Spinal cord (tissue), 10 donors: ENCODE results near the gene NAPB. TPM values are rescaled to one million over a fixed set of nuclear protein-coding genes. Genes with fewer than 3 reads are reported as not detected.

ENCODE experiments used
- DNase-seq, 6 donors: peaks; one replicate each; pipeline versions ENCODE4 v3.0.0 to v3.0.0-alpha.2; 2013 to 2015; ENCODE audit warnings: low spot score in 6 of 6, low read depth in 4 of 6
- H3K27ac ChIP-seq: one replicate; pipeline ENCODE4 v1.5.1; 2013; ENCODE audit warnings: low read depth, low read length, control low read depth
- H3K27me3 ChIP-seq: one replicate; pipeline ENCODE4 v1.6.1; 2013; ENCODE audit warnings: low read length; ENCODE audit not compliant: control insufficient read depth, insufficient read depth
- H3K36me3 ChIP-seq: one replicate; pipeline ENCODE4 v1.6.1; 2013; ENCODE audit warnings: low read length; ENCODE audit not compliant: control insufficient read depth, insufficient read depth
- H3K4me1 ChIP-seq: one replicate; pipeline ENCODE4 v1.6.1; 2013; ENCODE audit warnings: low read length; ENCODE audit not compliant: control insufficient read depth, insufficient read depth
- H3K4me3 ChIP-seq: one replicate; pipeline ENCODE4 v1.5.1; 2013; ENCODE audit warnings: low read depth, low read length, control low read depth
- H3K9me3 ChIP-seq: one replicate; pipeline ENCODE4 v1.6.1; 2013; ENCODE audit warnings: low read length; ENCODE audit not compliant: control insufficient read depth, insufficient read depth
- WGBS: methylation state at CpG from one replicate; pipeline ENCODE4 v1.1.5; 2013; ENCODE audit warnings: missing lambda C conversion rate; ENCODE audit not compliant: insufficient coverage; 5-methylcytosine and 5-hydroxymethylcytosine counted together
- polyA plus RNA-seq, 2 donors: library from polyadenylated mRNA; unstranded; fragments of 120-200 nt; gene quantifications; one replicate each; pipeline ENCODE4 v1.2.1, GENCODE V29; 2013; ENCODE audit not compliant: insufficient read length in 2 of 2
- total RNA-seq, 2 donors: library from RNA; depleted of rRNA in 1 of 2; stranded (reverse); fragments of 120-200 nt in 1 of 2; fragments of >200 nt in 1 of 2; gene quantifications; one replicate each; pipeline versions ENCODE4 v1.2.3 to v1.2.4, GENCODE V29; 2013 to 2014
- donor health status: healthy.

Gene NAPB
- total and polyA plus RNA-seq, 4 donors: 37.0 to 207 (median 125) TPM

- WGBS: 91% methylated on average over 4 of the region's 5 CpGs
- Histone ChIP-seq H3K4me1 (peaks cover 8% of the 10 kb centered on the region), H3K27me3 (no peaks in the 10 kb centered on the region), H3K36me3 (no peaks in the 10 kb centered on the region), H3K4me3 (no peak overlapping the region), H3K27ac (no peak overlapping the region), H3K9me3 (no peaks in the 10 kb centered on the region)
- DNase-seq: no peak
These were observed 21.1 kb upstream of the NAPB start for GRCh38 chr20:23442436-23442835.

DNA sequence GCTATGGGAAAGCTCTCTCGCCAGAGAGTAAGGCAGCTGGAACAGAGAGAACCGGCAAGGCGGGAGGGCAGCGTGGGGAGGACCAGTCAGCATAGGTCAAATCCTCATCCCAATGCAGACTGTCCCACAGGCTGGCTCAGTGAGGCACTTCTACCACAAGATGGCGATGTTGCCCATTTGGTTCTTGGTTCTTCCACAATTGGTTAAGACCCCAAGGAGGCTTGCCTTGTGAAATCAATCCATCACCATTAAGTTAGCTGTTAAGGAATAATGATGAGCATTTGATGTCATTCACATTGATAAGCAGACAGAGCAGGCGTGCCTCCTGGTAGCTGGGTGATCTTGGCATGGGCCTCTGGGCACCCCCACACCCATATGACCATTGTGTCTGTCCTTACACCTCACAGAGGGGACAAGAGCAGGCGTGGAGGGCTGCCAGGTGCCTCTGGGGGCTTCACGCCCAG lies 20.6 kb upstream of the NAPB start:
- WGBS: 17% methylated on average over 6 of the region's 8 CpGs
- Histone ChIP-seq H3K27me3 (no peaks in the 10 kb centered on the region), H3K9me3 (no peaks in the 10 kb centered on the region), H3K4me3 (no peak overlapping the region), H3K27ac (no peak overlapping the region), H3K4me1 (peaks cover 8% of the 10 kb centered on the region), H3K36me3 (no peaks in the 10 kb centered on the region)
- peak in 5 of 6 donors; percentile 75 to 94 (median 77) for DNase-seq

DNA sequence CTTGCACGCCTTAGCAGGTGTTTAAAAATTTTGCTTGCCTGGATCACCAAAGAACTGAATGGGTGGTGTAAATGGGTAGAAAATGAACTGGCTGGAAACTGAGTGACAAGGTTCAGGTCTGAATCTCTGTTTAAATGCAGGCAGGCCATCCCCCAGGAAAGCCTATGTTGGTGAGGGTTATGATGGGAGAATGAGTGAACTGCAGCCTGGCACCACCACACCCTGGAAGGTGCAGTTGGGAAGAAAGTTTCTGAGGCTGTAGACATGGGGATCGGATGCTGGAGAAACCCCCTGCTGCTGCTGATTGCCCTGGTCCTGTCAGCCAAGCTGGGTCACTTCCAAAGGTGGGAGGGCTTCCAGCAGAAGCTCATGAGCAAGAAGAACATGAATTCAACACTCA lies 18.7 kb upstream of the NAPB start:
- WGBS: 100% methylated on average over 1 of the region's 2 CpGs
- Histone ChIP-seq H3K27me3 (no peaks in the 10 kb centered on the region), H3K9me3 (no peaks in the 10 kb centered on the region), H3K36me3 (no peaks in the 10 kb centered on the region), H3K4me1 (peaks cover 21% of the 10 kb centered on the region), H3K27ac (no peak overlapping the region), H3K4me3 (no peak overlapping the region)
- DNase-seq: no peak

- H3K27ac ChIP-seq: no peak overlapping the region
- H3K9me3 ChIP-seq: no peaks in the 10 kb centered on the region
- WGBS: 83% methylated on average over 1 of the region's 5 CpGs
- peaks cover 21% of the 10 kb centered on the region for H3K4me1 ChIP-seq
- no peaks in the 10 kb centered on the region for H3K27me3 ChIP-seq
- DNase-seq: no peak
- no peak overlapping the region for H3K4me3 ChIP-seq
- H3K36me3 ChIP-seq: no peaks in the 10 kb centered on the region
These were observed 17.4 kb upstream of the NAPB start for GRCh38 chr20:23438661-23439060.

GRCh38 chr20:23437126-23437899 lies 16.0 kb upstream of the NAPB start:
- DNase-seq: no peak
- H3K4me1 ChIP-seq: peaks cover 21% of the 10 kb centered on the region
- no peaks in the 10 kb centered on the region for H3K27me3 ChIP-seq
- 91% methylated on average over 9 of the region's 9 CpGs for WGBS
- H3K36me3 ChIP-seq: no peaks in the 10 kb centered on the region
- H3K27ac ChIP-seq: no peak overlapping the region
- no peaks in the 10 kb centered on the region for H3K9me3 ChIP-seq
- H3K4me3 ChIP-seq: no peak overlapping the region

GRCh38 chr20:23436681-23437080 lies 15.4 kb upstream of the NAPB start:
- 85% methylated on average over 3 of the region's 3 CpGs for WGBS
- Histone ChIP-seq H3K27ac (no peak overlapping the region), H3K36me3 (no peaks in the 10 kb centered on the region), H3K9me3 (no peaks in the 10 kb centered on the region), H3K4me3 (no peak overlapping the region), H3K27me3 (no peaks in the 10 kb centered on the region), H3K4me1 (peaks cover 15% of the 10 kb centered on the region)
- DNase-seq: no peak

GRCh38 chr20:23435626-23436539 lies 14.6 kb upstream of the NAPB start:
- DNase-seq: peak in 3 of 6 donors; percentile 23 to 86 (median 66)
- no peaks in the 10 kb centered on the region for H3K9me3 ChIP-seq
- 50% methylated on average over 9 of the region's 11 CpGs for WGBS
- no peak overlapping the region for H3K27ac ChIP-seq
- no peaks in the 10 kb centered on the region for H3K27me3 ChIP-seq
- no peak overlapping the region for H3K4me3 ChIP-seq
- H3K4me1 ChIP-seq: peaks cover 13% of the 10 kb centered on the region
- no peaks in the 10 kb centered on the region for H3K36me3 ChIP-seq

DNA sequence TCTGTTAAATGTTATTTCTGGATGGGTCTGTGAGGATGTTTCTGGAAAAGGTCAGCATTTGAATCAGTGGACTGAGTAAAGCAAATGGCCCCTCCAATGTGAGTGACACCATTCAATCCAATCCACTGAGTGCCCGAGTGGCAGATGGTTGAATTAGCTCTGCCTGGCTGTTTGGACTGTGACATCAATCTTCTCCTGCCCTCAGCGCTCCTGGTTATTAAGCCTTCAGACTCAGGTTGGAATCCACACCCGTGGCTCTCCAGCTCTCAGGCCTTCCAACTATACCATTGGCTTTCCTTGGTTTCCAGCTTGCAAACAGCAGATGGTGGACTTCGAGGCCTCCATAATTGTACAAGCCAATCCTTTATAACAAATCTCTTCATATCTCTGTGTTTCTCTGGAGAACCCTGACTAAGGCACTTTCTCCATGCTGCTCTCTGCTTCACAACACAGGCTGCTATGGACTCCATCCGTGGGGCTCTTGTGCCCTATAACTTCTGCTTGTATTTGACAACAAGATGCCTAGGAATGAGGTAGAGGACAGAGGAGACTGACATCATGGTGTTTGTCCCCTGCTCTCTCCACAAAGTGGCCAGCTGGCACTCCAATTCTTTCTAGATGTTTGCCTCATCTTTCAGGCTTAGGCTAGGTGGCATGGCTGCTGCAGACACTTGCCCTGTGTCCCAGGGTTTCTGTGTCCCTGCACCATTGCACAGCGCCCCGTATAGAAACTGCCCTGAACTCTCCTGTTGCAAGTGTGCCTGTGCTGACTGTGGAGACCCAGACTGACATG lies 13.4 kb upstream of the NAPB start:
- no peak for DNase-seq
- no peaks in the 10 kb centered on the region for H3K36me3 ChIP-seq
- H3K27ac ChIP-seq: no peak overlapping the region
- H3K27me3 ChIP-seq: no peaks in the 10 kb centered on the region
- WGBS: 88% methylated on average over 6 of the region's 7 CpGs
- no peak overlapping the region for H3K4me3 ChIP-seq
- H3K9me3 ChIP-seq: no peaks in the 10 kb centered on the region
- peaks cover 13% of the 10 kb centered on the region for H3K4me1 ChIP-seq

GRCh38 chr20:23433628-23434027 lies 12.3 kb upstream of the NAPB start:
- Histone ChIP-seq H3K4me3 (no peak overlapping the region), H3K9me3 (no peaks in the 10 kb centered on the region), H3K4me1 (peaks cover 13% of the 10 kb centered on the region), H3K36me3 (no peaks in the 10 kb centered on the region), H3K27ac (no peak overlapping the region), H3K27me3 (no peaks in the 10 kb centered on the region)
- no CpG with 5 or more reads among the region's 3 CpGs for WGBS
- no peak for DNase-seq
